IMR-90 (cell line): Measurements from ENCODE around the gene NANOGP8. TPM values are rescaled to one million over a fixed set of nuclear protein-coding genes. Genes with fewer than 3 reads are reported as not detected.

Source experiments
- ATAC-seq: fragments of 200-7000 bp; cut with Tn5 transposase; 2 replicates; pipeline ENCODE4 v1.9.1; 2020; ENCODE audit warnings: low read depth, mild to moderate bottlenecking, moderate library complexity
- BruUV-seq: library from RNA; stranded (reverse); fragments of 400-500 nt; replicated peaks from 2 replicates; lab custom pipeline; 2021; lab: Mats Ljungman, UMichigan
- CTCF ChIA-PET: fragments of 300-600 bp; formaldehyde crosslinking; extraction: SDS; loops from one replicate; lab custom pipeline; 2021; ENCODE audit warnings: antibody characterized with exemption; lab: Yijun Ruan, JAX
- POLR2A ChIA-PET: fragments of 300-600 bp; sonication (Branson Sonifier 250); formaldehyde crosslinking; loops from one replicate; lab custom pipeline; 2022; ENCODE audit warnings: antibody characterized with exemption; ENCODE audit not compliant: unreplicated experiment; lab: Charles Lee
- DNase-seq: peaks from one replicate; pipeline ENCODE4 v3.0.0; 2013
- H2AFZ ChIP-seq: replicated peaks from 2 replicates; pipeline ENCODE3; 2013; ENCODE audit warnings: low read length, mild to moderate bottlenecking; ENCODE audit not compliant: poor library complexity
- H2AK5ac ChIP-seq: 2 replicates; pipeline ENCODE4 v1.6.1; 2013; ENCODE audit warnings: low read depth, low read length, inconsistent platforms
- H2AK9ac ChIP-seq: replicated peaks from 2 replicates; pipeline ENCODE3; 2013; ENCODE audit warnings: mild to moderate bottlenecking, low read depth, low read length, moderate library complexity; ENCODE audit not compliant: poor library complexity
- H2BK120ac ChIP-seq: 2 replicates; pipeline ENCODE4 v1.6.1; 2013; ENCODE audit warnings: low read depth, low read length, inconsistent platforms
- H2BK15ac ChIP-seq: 3 replicates; pipeline ENCODE4 v1.6.1; 2013; ENCODE audit warnings: low read depth, low read length, inconsistent platforms
- H2BK20ac ChIP-seq: 2 replicates; pipeline ENCODE4 v1.6.1; 2013; ENCODE audit warnings: low read depth, mild to moderate bottlenecking, inconsistent platforms, low read length, moderate library complexity
- H2BK5ac ChIP-seq: 2 replicates; pipeline ENCODE4 v1.6.1; 2013; ENCODE audit warnings: mild to moderate bottlenecking, low read depth, low read length, inconsistent platforms; ENCODE audit not compliant: poor library complexity, severe bottlenecking
- H3K14ac ChIP-seq: replicated peaks from 2 replicates; pipeline ENCODE4 v1.6.1; 2013; ENCODE audit warnings: low read depth, low read length, inconsistent platforms
- H3K18ac ChIP-seq: 2 replicates; pipeline ENCODE4 v1.6.1; 2013; ENCODE audit warnings: low read depth, low read length, control low read depth
- H3K23ac ChIP-seq: 2 replicates; pipeline ENCODE4 v1.6.1; 2013; ENCODE audit warnings: low read depth, low read length, inconsistent platforms
- H3K27ac ChIP-seq: 2 replicates; pipeline ENCODE4 v1.5.1; 2013; ENCODE audit warnings: mild to moderate bottlenecking, control low read depth, low read length; ENCODE audit not compliant: insufficient read depth
- H3K27me3 ChIP-seq: 2 replicates; pipeline ENCODE4 v1.6.1; 2013; ENCODE audit warnings: low read length; ENCODE audit not compliant: control insufficient read depth, insufficient read depth
- H3K36me3 ChIP-seq: 2 replicates; pipeline ENCODE4 v1.6.1; 2013; ENCODE audit warnings: low read length, mixed read lengths; ENCODE audit not compliant: control insufficient read depth, insufficient read depth
- H3K4ac ChIP-seq: 2 replicates; pipeline ENCODE4 v1.6.1; 2013; ENCODE audit warnings: low read depth, low read length, inconsistent platforms
- H3K4me1 ChIP-seq: 2 replicates; pipeline ENCODE4 v1.6.1; 2013; ENCODE audit warnings: low read length, mixed read lengths; ENCODE audit not compliant: control insufficient read depth, insufficient read depth
- H3K4me2 ChIP-seq: 2 replicates; pipeline ENCODE4 v1.6.1; 2013; ENCODE audit warnings: low read depth, mild to moderate bottlenecking, control low read depth, low read length, moderate library complexity
- H3K4me3 ChIP-seq: 2 replicates; pipeline ENCODE4 v1.5.1; 2013; ENCODE audit warnings: low read depth, mild to moderate bottlenecking, control low read depth, low read length, moderate library complexity; ENCODE audit not compliant: insufficient read depth
- H3K56ac ChIP-seq: 2 replicates; pipeline ENCODE4 v1.6.1; 2013; ENCODE audit warnings: low read length, inconsistent platforms; ENCODE audit not compliant: insufficient read depth; ENCODE audit errors: extremely low read depth
- H3K79me1 ChIP-seq, 2 experiments: 2 replicates each; pipeline ENCODE4 v1.6.1; 2013; ENCODE audit warnings: low read length in 2 of 2, inconsistent platforms in 1 of 2, low read depth in 1 of 2
- H3K9ac ChIP-seq: 2 replicates; pipeline ENCODE4 v1.6.1; 2013; ENCODE audit warnings: low read depth, low read length, control low read depth
- H3K9me1 ChIP-seq: 2 replicates; pipeline ENCODE4 v1.6.1; 2013; ENCODE audit warnings: low read length, inconsistent platforms; ENCODE audit not compliant: insufficient read depth
- H3K9me3 ChIP-seq: 2 replicates; pipeline ENCODE4 v1.6.1; 2013; ENCODE audit warnings: low read length; ENCODE audit not compliant: control insufficient read depth, insufficient read depth
- H4K20me1 ChIP-seq: 2 replicates; pipeline ENCODE4 v1.6.1; 2013; ENCODE audit warnings: low read length, inconsistent platforms; ENCODE audit not compliant: insufficient read depth
- H4K5ac ChIP-seq: 2 replicates; pipeline ENCODE4 v1.6.1; 2013; ENCODE audit warnings: mild to moderate bottlenecking, low read depth, low read length, control low read depth
- H4K8ac ChIP-seq, 2 experiments: 2 replicates each; pipeline ENCODE4 v1.6.1; 2013; ENCODE audit warnings: low read depth in 2 of 2, low read length in 2 of 2, control low read depth in 1 of 2, inconsistent platforms in 1 of 2
- H4K91ac ChIP-seq: 2 replicates; pipeline ENCODE4 v1.6.1; 2013; ENCODE audit warnings: low read depth, low read length, inconsistent platforms; ENCODE audit not compliant: insufficient read depth
- BHLHE40 ChIP-seq: fragments of 150-350 bp; IDR thresholded peaks from 2 replicates; pipeline ENCODE4 v1.6.1; 2016; ENCODE audit warnings: mild to moderate bottlenecking, low read depth, low read length
- CEBPB ChIP-seq: IDR thresholded peaks from 2 replicates; pipeline ENCODE4 v1.6.1; 2012; ENCODE audit warnings: low read depth, low read length, improper control_type of control experiment
- CHD1 ChIP-seq: IDR thresholded peaks from 2 replicates; pipeline ENCODE4 v1.6.1; 2012; ENCODE audit warnings: low read depth, low read length, improper control_type of control experiment
- FOS ChIP-seq: fragments of 150-350 bp; IDR thresholded peaks from 2 replicates; pipeline ENCODE4 v1.6.1; 2016; ENCODE audit warnings: low read depth, low read length
- MAFK ChIP-seq: IDR thresholded peaks from 2 replicates; pipeline ENCODE4 v1.6.1; 2012; ENCODE audit warnings: low read depth, low read length, improper control_type of control experiment
- MAZ ChIP-seq: IDR thresholded peaks from 2 replicates; pipeline ENCODE4 v1.6.1; 2012; ENCODE audit warnings: low read depth, mild to moderate bottlenecking, low read length, improper control_type of control experiment, moderate library complexity, borderline replicate concordance
- MXI1 ChIP-seq: IDR thresholded peaks from 2 replicates; pipeline ENCODE4 v1.6.1; 2012; ENCODE audit warnings: low read depth, mild to moderate bottlenecking, low read length, moderate library complexity, borderline replicate concordance
- NFE2L2 ChIP-seq: fragments of 150-350 bp; IDR thresholded peaks from 2 replicates; pipeline ENCODE4 v1.6.1; 2016; ENCODE audit warnings: low read depth, mild to moderate bottlenecking, low read length
- POLR2A ChIP-seq: IDR thresholded peaks from 2 replicates; pipeline ENCODE4 v1.6.1; 2012; ENCODE audit warnings: mild to moderate bottlenecking, low read depth, low read length
- RAD21 ChIP-seq: IDR thresholded peaks from 2 replicates; pipeline ENCODE4 v1.6.1; 2012; ENCODE audit warnings: low read length, improper control_type of control experiment
- RCOR1 ChIP-seq: IDR thresholded peaks from 2 replicates; pipeline ENCODE4 v1.6.1; 2012; ENCODE audit warnings: mild to moderate bottlenecking, low read length, improper control_type of control experiment; ENCODE audit not compliant: insufficient replicate concordance
- SMC3 ChIP-seq: fragments of 150-350 bp; IDR thresholded peaks from 2 replicates; pipeline ENCODE4 v1.6.1; 2016; ENCODE audit warnings: low read depth, mild to moderate bottlenecking, antibody characterized with exemption, low read length, moderate library complexity
- USF2 ChIP-seq: fragments of 150-350 bp; IDR thresholded peaks from 2 replicates; pipeline ENCODE4 v1.6.1; 2017; ENCODE audit warnings: mild to moderate bottlenecking, antibody characterized with exemption, low read length, low read depth
- WGBS, 2 experiments: methylation state at CpG; one replicate each; pipeline versions ENCODE4 v1.1.5 to v1.1.7; 2013; ENCODE audit warnings: missing lambda C conversion rate in 2 of 2; ENCODE audit not compliant: insufficient read length in 1 of 2; ENCODE audit errors: extremely low coverage in 2 of 2; 5-methylcytosine and 5-hydroxymethylcytosine counted together
- dilution Hi-C: fragments of 300-500 bp; cut with HindIII; formaldehyde crosslinking; loops from one replicate; pipeline ENCODE4 v1.14.3; 2018; ENCODE audit warnings: low sequenced_read_pairs; ENCODE audit not compliant: unreplicated experiment
- in situ Hi-C: fragments of 300-500 bp; cut with MboI; formaldehyde crosslinking; loops from 3 replicates; pipeline ENCODE4 v1.14.3; 2019; ENCODE audit warnings: low sequenced_read_pairs, inconsistent platforms, mixed read lengths
- intact Hi-C: fragments of 100-400 bp; cut with micrococcal nuclease; formaldehyde crosslinking; loops from 2 replicates; pipeline ENCODE4 v1.10.0; 2022
- polyA plus RNA-seq, 3 experiments: library from polyadenylated mRNA; depleted of rRNA; stranded (reverse); fragments of >200 nt; gene quantifications; 2 replicates each; pipeline ENCODE4 v1.2.3, GENCODE V29; 2012; ENCODE audit warnings: low replicate concordance in 1 of 3
- total RNA-seq: library from RNA; depleted of rRNA; stranded (reverse); fragments of >200 nt; gene quantifications from 2 replicates; pipeline ENCODE4 v1.2.3, GENCODE V29; 2012
- TF ChIP-seq, protein P1 (sequence below): fragments of 150-350 bp; IDR thresholded peaks from 2 replicates; pipeline ENCODE4 v1.6.1; 2016; ENCODE audit warnings: low read depth, mild to moderate bottlenecking, low read length, moderate library complexity, borderline replicate concordance
- TF ChIP-seq, protein P2 (sequence below): conservative IDR thresholded peaks from 2 replicates; pipeline ENCODE4 v1.5.1; 2012; ENCODE audit warnings: mild to moderate bottlenecking, low read depth, low read length, improper control_type of control experiment

Gene NANOGP8
- total and polyA plus RNA-seq, 2 of the 4 experiments (the other 2 are of a cell fraction), result not detected

- no peak overlapping the region for H3K56ac ChIP-seq
- no peak overlapping the region for H2BK5ac ChIP-seq
- 0 out of 2 replicates have a peak, but pooled peaks cover 2% of the 10 kb centered on the region for H3K27me3 ChIP-seq
- no peak overlapping the region for H2AK9ac ChIP-seq
- no peak overlapping the region for H4K91ac ChIP-seq
- WGBS, 2 experiments, result 67% methylated on average over 1 of the region's 5 CpGs; no CpG with 5 or more reads in 1 of the 2 experiments
- H3K9ac ChIP-seq, result no peak overlapping the region
- ATAC-seq, result no peak
- H3K36me3 ChIP-seq, result no peaks in the 10 kb centered on the region
- no peak overlapping the region for H3K4me3 ChIP-seq
- H2AK5ac ChIP-seq, result no peak overlapping the region
- H2BK20ac ChIP-seq, result no peak overlapping the region
- H2AFZ ChIP-seq, result no peak overlapping the region
- H3K4me2 ChIP-seq, result no peak overlapping the region
- in situ Hi-C loops, result no loop called here
- no peaks in the 10 kb centered on the region for H3K79me1 ChIP-seq
- no peaks in the 10 kb centered on the region for H3K9me3 ChIP-seq
- H3K18ac ChIP-seq, result no peak overlapping the region
- H4K20me1 ChIP-seq, result no peaks in the 10 kb centered on the region
- CTCF ChIA-PET, result interaction anchor here (0.6 kb wide), 1 partner anchor 936 kb away, joined by 3 read pairs; no protein-coding TSS in a partner anchor
- H3K4me1 ChIP-seq, result peaks cover 3% of the 10 kb centered on the region
- no peak overlapping the region for H4K8ac ChIP-seq
- H3K14ac ChIP-seq, result no peak overlapping the region
- dilution Hi-C loops, result no loop called here
- no TSS peak for BruUV-seq
- no peak for DNase-seq
- H3K9me1 ChIP-seq, result no peaks in the 10 kb centered on the region; the same call in 1 of the 2 replicates
- no peak overlapping the region for H3K27ac ChIP-seq
- H2BK120ac ChIP-seq, result no peak overlapping the region
- H3K4ac ChIP-seq, result no peak overlapping the region
- TF ChIP-seq CEBPB (no peak), FOS (no peak), MAFK (no peak), POLR2A (no peak), NFE2L2 (no peak), MXI1 (no peak), USF2 (no peak), CHD1 (no peak), BHLHE40 (no peak), MAZ (no peak), SMC3 (no peak), RCOR1 (no peak), RAD21 (no peak)
- TF ChIP-seq, protein P1, sequence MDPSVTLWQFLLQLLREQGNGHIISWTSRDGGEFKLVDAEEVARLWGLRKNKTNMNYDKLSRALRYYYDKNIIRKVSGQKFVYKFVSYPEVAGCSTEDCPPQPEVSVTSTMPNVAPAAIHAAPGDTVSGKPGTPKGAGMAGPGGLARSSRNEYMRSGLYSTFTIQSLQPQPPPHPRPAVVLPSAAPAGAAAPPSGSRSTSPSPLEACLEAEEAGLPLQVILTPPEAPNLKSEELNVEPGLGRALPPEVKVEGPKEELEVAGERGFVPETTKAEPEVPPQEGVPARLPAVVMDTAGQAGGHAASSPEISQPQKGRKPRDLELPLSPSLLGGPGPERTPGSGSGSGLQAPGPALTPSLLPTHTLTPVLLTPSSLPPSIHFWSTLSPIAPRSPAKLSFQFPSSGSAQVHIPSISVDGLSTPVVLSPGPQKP, result no peak
- TF ChIP-seq, protein P2, sequence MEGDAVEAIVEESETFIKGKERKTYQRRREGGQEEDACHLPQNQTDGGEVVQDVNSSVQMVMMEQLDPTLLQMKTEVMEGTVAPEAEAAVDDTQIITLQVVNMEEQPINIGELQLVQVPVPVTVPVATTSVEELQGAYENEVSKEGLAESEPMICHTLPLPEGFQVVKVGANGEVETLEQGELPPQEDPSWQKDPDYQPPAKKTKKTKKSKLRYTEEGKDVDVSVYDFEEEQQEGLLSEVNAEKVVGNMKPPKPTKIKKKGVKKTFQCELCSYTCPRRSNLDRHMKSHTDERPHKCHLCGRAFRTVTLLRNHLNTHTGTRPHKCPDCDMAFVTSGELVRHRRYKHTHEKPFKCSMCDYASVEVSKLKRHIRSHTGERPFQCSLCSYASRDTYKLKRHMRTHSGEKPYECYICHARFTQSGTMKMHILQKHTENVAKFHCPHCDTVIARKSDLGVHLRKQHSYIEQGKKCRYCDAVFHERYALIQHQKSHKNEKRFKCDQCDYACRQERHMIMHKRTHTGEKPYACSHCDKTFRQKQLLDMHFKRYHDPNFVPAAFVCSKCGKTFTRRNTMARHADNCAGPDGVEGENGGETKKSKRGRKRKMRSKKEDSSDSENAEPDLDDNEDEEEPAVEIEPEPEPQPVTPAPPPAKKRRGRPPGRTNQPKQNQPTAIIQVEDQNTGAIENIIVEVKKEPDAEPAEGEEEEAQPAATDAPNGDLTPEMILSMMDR, result no peak
- POLR2A ChIA-PET, result no interaction called here
- no peak overlapping the region for H3K23ac ChIP-seq
- intact Hi-C loops, result no loop called here
- no peak overlapping the region for H2BK15ac ChIP-seq
- no peak overlapping the region for H4K5ac ChIP-seq
Observed at GRCh38 chr15:35055416-35056105, 29.5 kb downstream of the NANOGP8 start.
